Endodermal cell (in vitro differentiated cells): ENCODE data around the gene COL4A2. TPM values are rescaled to one million over a fixed set of nuclear protein-coding genes. Genes with fewer than 3 reads are reported as not detected.

Source experiments
- DNase-seq: peaks from one replicate; pipeline ENCODE4 v3.0.0-alpha.2; 2017
- H3K27ac ChIP-seq: 2 replicates; pipeline ENCODE4 v1.5.1; 2013; ENCODE audit warnings: mild to moderate bottlenecking, low read depth, low read length, moderate library complexity
- H3K27me3 ChIP-seq: 2 replicates; pipeline ENCODE4 v1.6.1; 2013; ENCODE audit warnings: mild to moderate bottlenecking, low read length, moderate library complexity; ENCODE audit not compliant: insufficient read depth, control insufficient read depth, poor library complexity, severe bottlenecking
- H3K36me3 ChIP-seq: 2 replicates; pipeline ENCODE4 v1.7.0; 2013; ENCODE audit warnings: mild to moderate bottlenecking, low read length, moderate library complexity; ENCODE audit not compliant: control insufficient read depth, insufficient read depth
- H3K4me1 ChIP-seq: one replicate; pipeline ENCODE4 v1.7.0; 2013; ENCODE audit warnings: low read length; ENCODE audit not compliant: control insufficient read depth, insufficient read depth
- H3K4me3 ChIP-seq: 2 replicates; pipeline ENCODE4 v1.5.1; 2013; ENCODE audit warnings: mild to moderate bottlenecking, low read length, moderate library complexity
- H3K9ac ChIP-seq: 2 replicates; pipeline ENCODE4 v1.6.1; 2013; ENCODE audit warnings: mild to moderate bottlenecking, low read length, moderate library complexity; ENCODE audit not compliant: poor library complexity, severe bottlenecking; ENCODE audit errors: extremely low read depth
- H3K9me3 ChIP-seq: 2 replicates; pipeline ENCODE4 v1.6.1; 2013; ENCODE audit warnings: mild to moderate bottlenecking, low read length, moderate library complexity; ENCODE audit not compliant: control insufficient read depth
- H3K27ac Mint-ChIP-seq: 2 replicates; pipeline ENCODE4 v1.8.0; 2020; ENCODE audit warnings: mixed read lengths
- H3K27me3 Mint-ChIP-seq: 2 replicates; pipeline ENCODE4 v1.8.0; 2021; ENCODE audit warnings: mild to moderate bottlenecking, mixed read lengths; ENCODE audit not compliant: insufficient read depth
- H3K36me3 Mint-ChIP-seq: 2 replicates; pipeline ENCODE4 v1.8.0; 2020; ENCODE audit warnings: low read depth, mixed read lengths
- H3K4me1 Mint-ChIP-seq: 2 replicates; pipeline ENCODE4 v1.8.0; 2020; ENCODE audit warnings: mixed read lengths
- H3K4me3 Mint-ChIP-seq: 2 replicates; pipeline ENCODE4 v1.8.0; 2020; ENCODE audit warnings: mild to moderate bottlenecking, moderate library complexity, mixed read lengths
- H3K9me3 Mint-ChIP-seq: 2 replicates; pipeline ENCODE4 v1.8.0; 2020; ENCODE audit warnings: mild to moderate bottlenecking, mixed read lengths
- CTCF ChIP-seq: fragments of 200-600 bp; sonication (generic); conservative IDR thresholded peaks from 2 replicates; pipeline ENCODE4 v1.5.0; 2021; ENCODE audit warnings: antibody characterized with exemption, mild to moderate bottlenecking
- WGBS, 2 experiments: methylation state at CpG; one replicate each; pipeline versions ENCODE4 v1.1.5 to v1.1.7; 2013; ENCODE audit warnings: missing lambda C conversion rate in 2 of 2, mixed read lengths in 1 of 2; ENCODE audit not compliant: insufficient coverage in 1 of 2, insufficient read length in 1 of 2; 5-methylcytosine and 5-hydroxymethylcytosine counted together
- total RNA-seq, 2 donors: library from RNA; stranded (reverse); fragmentation: NEBNext Ultra II Directional in 1 of 2; extraction: Animal tissue kit (Norgen Biotek cat#: 25700) in 1 of 2; gene quantifications; 2 replicates in 1 of 2; 3 replicates in 1 of 2; pipeline ENCODE4 v1.2.1, GENCODE V29; 2021

COL4A2 gene
- total RNA-seq, 2 donors from 2014 or later, result 388 to 398 TPM

DNA sequence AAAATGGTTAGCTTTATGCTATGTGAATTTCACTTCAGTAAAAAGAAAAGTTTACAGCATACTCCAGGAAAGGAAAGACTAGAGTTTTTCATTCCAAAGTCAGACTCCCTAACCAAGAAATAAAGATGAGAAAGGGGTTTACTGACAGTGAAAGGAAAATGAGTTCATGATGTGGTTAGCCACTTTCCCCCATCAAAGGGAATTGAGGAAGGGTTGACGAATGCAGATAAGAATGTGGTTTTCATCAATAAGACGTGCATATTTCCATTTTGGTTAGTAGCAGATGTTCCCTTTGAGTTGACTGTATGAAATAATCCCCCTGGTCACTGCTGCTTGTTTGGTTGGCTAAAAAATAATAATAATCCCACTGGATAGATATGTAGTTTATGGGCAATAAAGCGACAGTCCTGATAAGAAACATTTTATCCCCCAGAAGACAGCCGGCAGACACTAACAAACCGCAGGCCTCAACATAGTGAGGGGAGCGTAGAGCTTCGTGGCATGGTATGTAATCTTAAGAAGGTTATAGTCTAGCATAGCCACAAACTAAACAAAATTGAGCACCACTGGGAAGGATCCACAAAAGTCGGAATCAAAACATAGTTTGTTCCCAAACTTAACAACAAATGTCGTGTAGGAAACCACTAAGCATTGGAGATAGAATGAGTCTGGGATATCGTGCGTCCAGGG lies 114.8 kb downstream of the COL4A2 start:
- Histone ChIP-seq H3K27me3 (no peaks in the 10 kb centered on the region), H3K9me3 (no peaks in the 10 kb centered on the region), H3K9ac (no peak overlapping the region), H3K4me1 (no peaks in the 10 kb centered on the region), H3K4me3 (no peak overlapping the region), H3K27ac (no peak overlapping the region), H3K36me3 (peaks cover 95% of the 10 kb centered on the region)
- H3K4me1 Mint-ChIP-seq, result peaks cover 3% of the 10 kb centered on the region
- H3K27me3 Mint-ChIP-seq, result no peaks in the 10 kb centered on the region
- H3K4me3 Mint-ChIP-seq, result no peak overlapping the region
- no peaks in the 10 kb centered on the region for H3K9me3 Mint-ChIP-seq
- TF ChIP-seq CTCF, result no peak
- no peak overlapping the region for H3K27ac Mint-ChIP-seq
- no peak for DNase-seq
- H3K36me3 Mint-ChIP-seq, result peaks cover 65% of the 10 kb centered on the region
- WGBS, 2 experiments, result 95% methylated on average over 9 to 11 of the region's 11 CpGs

GRCh38 chr13:110422913-110423688 lies 116.0 kb downstream of the COL4A2 start:
- Histone ChIP-seq H3K4me1 (no peaks in the 10 kb centered on the region), H3K4me3 (no peak overlapping the region), H3K27me3 (no peaks in the 10 kb centered on the region), H3K27ac (no peak overlapping the region), H3K9me3 (no peaks in the 10 kb centered on the region), H3K9ac (no peak overlapping the region), H3K36me3 (peaks cover 90% of the 10 kb centered on the region)
- H3K9me3 Mint-ChIP-seq, result no peaks in the 10 kb centered on the region
- H3K4me1 Mint-ChIP-seq, result peaks cover 3% of the 10 kb centered on the region
- DNase-seq, result no peak
- WGBS, 2 experiments, result 92 to 99% methylated on average over 8 to 11 of the region's 12 CpGs
- H3K27ac Mint-ChIP-seq, result no peak overlapping the region
- peaks cover 63% of the 10 kb centered on the region for H3K36me3 Mint-ChIP-seq
- no peaks in the 10 kb centered on the region for H3K27me3 Mint-ChIP-seq
- no peak overlapping the region for H3K4me3 Mint-ChIP-seq
- no peak for TF ChIP-seq CTCF

DNA sequence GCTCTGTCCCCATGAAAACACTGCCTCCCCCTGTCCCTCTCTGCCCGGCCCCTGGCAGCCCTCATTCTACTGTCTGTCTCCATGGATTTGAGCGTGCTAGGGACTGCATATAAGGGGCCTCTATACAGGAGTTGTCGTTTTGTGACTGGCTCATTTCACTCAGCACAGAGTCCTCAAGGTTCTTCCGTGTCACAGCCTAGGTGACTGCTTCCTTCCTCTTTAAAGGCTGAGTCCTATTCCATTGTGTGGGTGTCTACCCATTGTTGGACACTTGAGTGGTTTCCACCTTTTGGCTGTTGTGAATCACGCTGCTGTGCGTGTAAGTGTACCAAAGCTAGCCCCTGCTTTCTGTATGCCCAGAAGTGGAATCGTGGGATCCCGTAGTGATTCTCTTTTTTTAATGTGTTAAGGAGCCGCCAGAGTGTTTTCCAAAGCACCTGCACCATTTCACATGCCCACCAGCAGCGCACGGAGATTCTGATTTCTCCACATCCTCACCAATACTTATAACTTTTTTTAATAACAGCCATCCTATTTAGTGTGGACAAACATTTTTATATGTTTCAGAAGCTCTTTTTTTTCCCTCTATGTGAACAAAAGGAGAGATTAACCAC lies 116.7 kb downstream of the COL4A2 start:
- H3K36me3 ChIP-seq, result peaks cover 90% of the 10 kb centered on the region
- no peaks in the 10 kb centered on the region for H3K27me3 ChIP-seq
- no peak overlapping the region for H3K27ac ChIP-seq
- H3K9me3 ChIP-seq, result no peaks in the 10 kb centered on the region
- Mint-ChIP-seq H3K4me3 (no peak overlapping the region), H3K27ac (no peak overlapping the region), H3K27me3 (no peaks in the 10 kb centered on the region), H3K9me3 (no peaks in the 10 kb centered on the region), H3K36me3 (peaks cover 63% of the 10 kb centered on the region), H3K4me1 (peaks cover 3% of the 10 kb centered on the region)
- H3K9ac ChIP-seq, result no peak overlapping the region
- H3K4me3 ChIP-seq, result no peak overlapping the region
- no peaks in the 10 kb centered on the region for H3K4me1 ChIP-seq
- no peak for DNase-seq
- TF ChIP-seq CTCF, result no peak
- WGBS, 2 experiments, result 93 to 99% methylated on average over 10 to 11 of the region's 11 CpGs
